Stomach (tissue), 4 donors: ENCODE data around the gene ST6GALNAC3.

Source experiments
- POLR2A ChIP-seq, 4 donors: fragments of 450-650 bp; IDR thresholded peaks; one replicate each; pipeline ENCODE4 v1.6.1; 2016; ENCODE audit warnings: antibody characterized with exemption in 4 of 4, control low read depth in 2 of 4, mild to moderate bottlenecking in 1 of 4, moderate library complexity in 1 of 4
- TF ChIP-seq, protein P1 (sequence below), 7 experiments: fragments of 450-650 bp in 4 of 7; fragments of 200-600 bp in 3 of 7; sonication (generic) in 3 of 7; IDR thresholded peaks; one replicate each; pipeline ENCODE4 v1.5.1; 2016 to 2019; ENCODE audit warnings: antibody characterized with exemption in 7 of 7, control low read depth in 2 of 7, mild to moderate bottlenecking in 1 of 7

DNA sequence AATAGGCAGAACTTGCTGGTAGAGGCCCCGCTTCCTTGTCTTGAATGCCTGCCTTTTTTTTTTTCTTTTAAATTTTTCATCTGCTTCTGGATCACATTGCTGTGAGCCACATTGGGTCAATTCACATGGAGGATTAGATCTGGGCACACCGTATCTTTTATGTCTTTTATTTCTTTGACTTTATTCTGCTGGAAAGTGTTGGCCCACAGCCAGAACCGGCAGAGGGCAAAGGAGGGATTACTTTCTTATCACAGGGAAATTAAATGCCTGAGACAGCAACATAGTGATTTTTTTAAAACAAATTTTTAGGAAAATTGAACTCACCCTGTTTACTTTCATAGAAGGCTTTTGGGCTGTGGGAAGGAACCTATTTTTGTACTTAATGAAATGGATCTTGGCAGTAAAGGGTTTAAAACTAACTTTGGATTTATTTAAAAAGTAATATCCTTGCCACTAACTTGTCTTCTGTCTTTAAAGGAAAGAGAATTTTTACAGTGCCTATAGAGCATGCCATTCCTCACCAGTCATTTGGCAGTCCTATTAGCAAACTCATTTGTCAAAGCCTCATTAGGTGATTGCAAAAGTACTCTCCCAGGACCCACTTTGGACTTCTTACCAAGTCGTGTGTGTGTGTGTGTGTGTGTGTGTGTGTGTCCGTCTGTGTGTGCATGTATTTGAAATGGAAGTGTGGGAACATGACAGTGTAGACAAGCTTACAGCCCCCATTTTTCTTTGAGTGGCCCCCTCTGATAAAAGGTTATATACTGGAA, 68.4 kb downstream of the ST6GALNAC3 start:
- TF ChIP-seq, protein P1, sequence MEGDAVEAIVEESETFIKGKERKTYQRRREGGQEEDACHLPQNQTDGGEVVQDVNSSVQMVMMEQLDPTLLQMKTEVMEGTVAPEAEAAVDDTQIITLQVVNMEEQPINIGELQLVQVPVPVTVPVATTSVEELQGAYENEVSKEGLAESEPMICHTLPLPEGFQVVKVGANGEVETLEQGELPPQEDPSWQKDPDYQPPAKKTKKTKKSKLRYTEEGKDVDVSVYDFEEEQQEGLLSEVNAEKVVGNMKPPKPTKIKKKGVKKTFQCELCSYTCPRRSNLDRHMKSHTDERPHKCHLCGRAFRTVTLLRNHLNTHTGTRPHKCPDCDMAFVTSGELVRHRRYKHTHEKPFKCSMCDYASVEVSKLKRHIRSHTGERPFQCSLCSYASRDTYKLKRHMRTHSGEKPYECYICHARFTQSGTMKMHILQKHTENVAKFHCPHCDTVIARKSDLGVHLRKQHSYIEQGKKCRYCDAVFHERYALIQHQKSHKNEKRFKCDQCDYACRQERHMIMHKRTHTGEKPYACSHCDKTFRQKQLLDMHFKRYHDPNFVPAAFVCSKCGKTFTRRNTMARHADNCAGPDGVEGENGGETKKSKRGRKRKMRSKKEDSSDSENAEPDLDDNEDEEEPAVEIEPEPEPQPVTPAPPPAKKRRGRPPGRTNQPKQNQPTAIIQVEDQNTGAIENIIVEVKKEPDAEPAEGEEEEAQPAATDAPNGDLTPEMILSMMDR (IDR thresholded peaks at IDR 0.05), result peak in 1 of 7 experiments; percentile 7
- TF ChIP-seq POLR2A (IDR thresholded peaks at IDR 0.05), result no peak
